Stimulated activated CD4-positive, alpha-beta T cell treated with anti-CD3 and anti-CD28 coated beads, Interleukin-4, amount 100 ng/mL, for 24 hours (primary cell): ENCODE results near the gene PCYOX1L.

ENCODE experiments used
- DNase-seq: peaks from one replicate; pipeline ENCODE4 v3.0.0-alpha.2; 2020

Gene PCYOX1L

DNA sequence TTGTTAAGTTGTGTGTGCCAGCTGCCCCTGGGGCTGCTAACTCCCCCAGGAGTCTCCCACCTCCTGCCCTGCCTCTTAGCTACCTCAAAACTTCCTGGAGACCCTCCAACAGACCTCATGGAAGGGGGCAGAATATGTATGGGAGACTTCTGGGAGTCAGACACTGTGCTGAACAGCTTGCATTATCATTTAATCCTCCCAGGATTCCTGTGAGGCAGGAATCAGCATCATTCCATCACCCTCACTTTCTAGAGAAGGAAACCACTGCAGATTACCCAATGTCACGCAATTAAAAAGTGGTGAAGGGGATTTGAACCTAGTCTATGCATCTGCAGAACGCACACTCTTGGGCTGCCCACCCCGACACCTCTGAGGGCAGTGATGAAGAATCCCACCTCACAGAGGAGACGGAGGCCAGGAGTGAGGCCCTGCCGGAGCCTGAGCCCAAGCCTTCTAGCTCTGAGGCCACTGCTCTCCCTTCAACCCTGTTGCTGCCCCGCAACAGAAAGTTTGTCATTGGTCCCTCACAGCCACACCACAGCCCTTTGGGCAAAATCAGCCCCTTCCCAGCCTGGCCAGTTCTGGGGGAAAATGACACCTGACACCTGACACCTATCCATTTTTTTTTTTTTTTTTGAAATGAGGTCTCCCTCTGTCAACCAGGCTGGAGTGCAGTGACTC is 51.6 kb downstream of the PCYOX1L start:
- no peak for DNase-seq

- DNase-seq, result no peak
Measured at GRCh38 chr5:149410071-149410470, 52.2 kb downstream of the PCYOX1L start.

DNA sequence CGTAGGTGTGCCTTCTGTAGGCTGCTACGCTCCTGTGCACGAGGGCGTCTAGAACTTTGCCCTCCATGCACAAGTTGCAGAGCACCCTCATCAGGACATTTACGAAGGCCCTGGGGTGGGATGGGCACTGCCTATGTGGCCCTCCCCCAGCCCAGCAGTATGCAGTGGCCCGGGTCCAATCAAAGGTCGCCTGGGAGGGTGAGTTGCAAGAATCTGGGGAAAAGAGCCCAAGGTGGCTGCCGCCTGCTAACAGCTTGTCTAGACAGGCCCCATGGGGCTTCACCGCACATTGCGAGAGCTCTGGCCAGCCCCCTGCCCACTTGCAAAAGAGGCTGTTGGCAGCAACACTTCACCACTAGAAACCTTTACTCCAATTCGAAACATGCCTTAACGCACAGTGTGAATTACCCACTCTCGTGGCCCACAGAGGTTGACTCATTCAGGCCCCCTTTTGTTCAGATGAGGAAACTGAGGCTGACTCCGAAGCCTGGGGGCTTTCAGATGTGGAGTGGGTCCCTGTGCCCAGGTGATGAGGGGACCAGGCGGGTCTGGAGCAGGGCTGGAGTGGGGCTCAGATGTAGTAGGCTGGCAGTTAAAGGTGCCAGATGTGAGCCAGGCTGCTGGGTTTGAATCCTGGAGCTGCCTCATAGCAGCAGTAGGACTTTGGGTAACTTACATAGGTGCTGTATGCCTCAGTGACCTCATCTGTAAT is 53.0 kb downstream of the PCYOX1L start:
- DNase-seq, result no peak

DNA sequence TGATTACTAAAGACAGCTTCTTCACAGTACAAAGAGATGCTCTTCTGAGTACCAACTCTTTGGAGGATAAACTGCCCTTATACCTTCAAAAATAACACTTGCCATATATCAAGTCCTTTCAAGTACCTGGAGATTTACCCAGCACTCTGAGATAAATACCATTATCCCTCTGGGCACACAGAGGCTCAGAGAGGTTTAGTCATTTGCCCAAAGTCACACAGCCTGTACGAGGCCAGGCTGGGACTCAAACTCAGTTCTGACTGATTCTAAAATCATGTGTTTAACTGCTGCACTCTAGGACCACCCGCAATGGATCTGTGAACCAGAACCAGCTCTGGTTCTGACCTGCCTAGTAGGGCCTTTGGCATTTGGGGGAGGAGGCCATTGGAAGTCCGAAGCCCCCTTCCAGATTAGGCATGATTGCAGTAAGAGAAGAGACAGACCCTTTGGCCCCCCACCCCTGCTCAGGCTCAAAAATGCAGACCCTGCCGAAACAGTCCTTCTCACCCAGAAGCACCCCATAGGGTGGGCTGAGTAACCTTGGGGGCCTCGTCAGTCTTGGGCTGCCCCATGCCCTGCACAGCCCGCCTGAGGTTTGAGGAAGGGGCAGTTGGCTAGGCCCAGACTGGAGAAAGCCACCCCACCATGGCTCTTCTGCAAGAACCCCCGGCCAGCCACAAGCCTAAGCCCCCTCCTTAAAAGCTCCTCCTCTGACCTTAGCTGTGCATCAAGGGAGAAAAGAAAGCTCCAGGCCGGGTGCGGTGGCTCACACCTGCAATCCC is 54.1 kb downstream of the PCYOX1L start:
- DNase-seq, result no peak

- DNase-seq, result no peak
Measured at GRCh38 chr5:149412783-149413476, 55.1 kb downstream of the PCYOX1L start.

DNA sequence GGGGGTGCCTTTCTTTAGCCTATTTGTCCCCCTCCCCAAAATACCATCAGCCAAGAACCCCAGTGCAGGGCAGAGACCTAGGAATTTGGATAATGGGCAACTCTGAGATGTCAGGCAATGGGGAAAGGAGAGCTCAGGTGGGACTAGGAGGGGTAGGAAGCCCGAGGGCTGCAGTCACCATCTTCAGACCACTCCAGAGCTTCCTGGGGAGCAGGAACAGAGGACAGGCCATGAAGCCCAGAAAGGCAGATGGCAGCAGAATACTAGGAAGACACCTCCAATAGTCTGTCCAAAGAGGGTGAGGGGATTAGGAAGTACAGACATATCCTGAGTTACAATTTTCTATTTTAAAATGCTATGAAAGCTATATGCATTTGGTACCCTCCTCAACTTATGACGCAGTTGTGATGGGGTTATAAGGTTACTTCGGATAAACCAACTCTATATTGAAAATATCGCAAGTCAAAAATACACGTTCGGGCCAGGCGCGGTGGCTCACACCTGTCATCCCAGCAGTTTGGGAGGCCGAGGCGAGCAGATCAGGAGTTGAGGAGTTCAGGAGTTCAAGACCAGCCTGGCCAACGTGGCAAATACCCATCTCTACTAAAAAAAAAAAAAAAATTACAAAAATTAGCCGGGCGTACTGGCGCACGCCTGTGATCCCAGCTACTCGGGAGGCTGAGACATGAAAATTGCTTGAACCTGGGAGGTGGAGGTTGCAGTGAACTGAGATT is 55.8 kb downstream of the PCYOX1L start:
- no peak for DNase-seq

DNA sequence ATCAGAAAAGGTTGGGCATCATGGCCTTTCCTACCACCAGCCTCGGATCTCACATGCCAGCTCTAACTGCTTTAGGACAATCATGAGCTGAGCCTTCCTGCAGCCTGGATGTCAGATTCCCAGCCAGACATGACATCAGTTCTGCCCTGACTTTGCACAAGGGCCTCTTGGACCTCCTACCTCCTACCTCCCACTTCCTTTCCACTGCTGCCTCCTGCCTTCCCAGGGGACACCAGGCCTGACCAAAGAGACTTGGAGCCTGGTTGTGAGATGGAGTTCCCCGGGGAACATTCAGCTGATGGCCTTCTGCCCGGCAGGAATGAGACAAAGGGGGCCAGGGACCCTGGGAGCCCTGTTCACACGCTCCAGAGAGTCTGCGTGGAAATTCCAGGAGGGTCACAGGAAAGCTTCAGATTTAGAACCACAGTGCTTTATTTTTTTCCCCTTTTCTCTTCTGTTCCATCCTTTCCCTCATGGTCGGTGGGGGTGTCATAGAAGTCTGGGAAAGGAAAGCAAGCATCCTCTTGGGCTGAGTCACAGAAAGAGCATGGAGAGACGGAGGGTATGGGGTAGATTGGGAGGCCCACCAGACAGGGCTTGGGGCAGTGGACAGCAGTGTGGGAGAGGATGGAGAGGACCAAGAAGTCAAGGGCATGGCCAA is 56.7 kb downstream of the PCYOX1L start:
- no peak for DNase-seq

GRCh38 chr5:149415066-149415967 is 57.5 kb downstream of the PCYOX1L start:
- DNase-seq, result no peak

GRCh38 chr5:149416987-149417710 is 59.3 kb downstream of the PCYOX1L start:
- no peak for DNase-seq

DNA sequence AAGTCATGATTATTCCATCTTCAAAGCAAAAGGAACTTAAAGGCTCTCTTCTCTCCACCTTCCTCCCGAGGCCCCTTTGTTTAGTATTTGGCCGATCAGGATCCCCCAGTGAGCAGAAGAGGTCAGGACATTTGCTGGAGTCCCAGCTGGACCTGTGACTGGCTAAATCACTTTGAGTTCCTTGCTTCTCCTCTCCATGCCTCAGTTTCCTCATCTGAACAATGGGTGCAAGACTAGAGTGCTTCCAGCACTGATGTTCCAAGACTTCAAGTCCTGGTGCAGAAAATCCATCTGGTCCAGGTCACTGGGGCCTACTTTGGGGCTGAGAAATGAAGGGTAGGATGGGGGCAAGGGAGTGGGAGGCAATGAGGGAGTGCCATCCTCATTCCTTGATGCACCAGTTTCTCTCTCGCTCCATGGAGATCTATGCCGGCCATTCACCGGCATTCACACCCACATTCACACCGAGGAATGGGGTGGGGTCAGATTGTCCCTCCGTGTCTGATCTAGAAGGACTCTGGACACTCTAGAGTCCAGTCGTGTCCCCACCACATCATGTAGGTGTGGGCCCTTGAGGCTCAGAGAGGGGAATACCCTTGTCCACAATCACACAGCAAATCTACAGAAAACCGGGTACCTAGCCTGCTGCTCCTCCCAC is 60.0 kb downstream of the PCYOX1L start:
- DNase-seq, result no peak

GRCh38 chr5:149418910-149419531 is 61.2 kb downstream of the PCYOX1L start:
- no peak for DNase-seq
